ENCODE results near the gene NELFA. TPM values are rescaled to one million over a fixed set of nuclear protein-coding genes. Genes with fewer than 3 reads are reported as not detected.

NELFA gene
- total and polyA plus RNA-seq, 2 donors (not counting 1 experiment from before 2014, with no cell fraction given), result 7.4 to 15.2 TPM

DNA sequence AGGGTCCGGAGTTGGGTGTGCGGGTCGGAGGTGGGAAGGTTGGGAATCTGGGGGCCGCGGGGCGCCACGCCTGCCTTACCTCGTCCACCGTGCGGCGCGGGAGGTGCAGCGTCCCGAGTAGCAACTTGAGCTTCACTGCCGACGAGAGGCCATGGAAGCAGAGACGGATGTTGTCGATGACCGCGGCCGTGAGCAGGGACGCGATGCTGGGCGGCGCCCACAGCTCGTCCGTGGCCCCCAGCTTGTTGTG lies 178 bp downstream of the NELFA start:
- Histone ChIP-seq H3K4me2 (ENCODE audit: extremely low read depth, insufficient read depth, low read length) (no peak overlapping the region), H3K27me3 (ENCODE audit: control insufficient read depth, insufficient read depth, low read length) (no peaks in the 10 kb centered on the region), H3K4me1 (ENCODE audit: control insufficient read depth, extremely low read depth, insufficient read depth, low read length) (no peaks in the 10 kb centered on the region), H3K9me3 (ENCODE audit: control insufficient read depth, insufficient read depth, low read depth, low read length) (no peaks in the 10 kb centered on the region), H3K27ac (ENCODE audit: insufficient read depth, low read length) (peak overlapping the region; percentile 96), H4K20me1 (ENCODE audit: control insufficient read depth, extremely low read depth, insufficient read depth, low read length) (no peaks in the 10 kb centered on the region), H3K9ac (ENCODE audit: insufficient read depth, low read length) (peak overlapping the region; percentile 94), H3K36me3 (ENCODE audit: control insufficient read depth, insufficient read depth, low read length) (peaks cover 2% of the 10 kb centered on the region), H2AFZ (ENCODE audit: low read length) (peak overlapping the region; percentile 100), H3K4me3 (replicated peaks in 1 of 4; ENCODE audit: control extremely low read depth in 1 of 4, insufficient read depth in 1 of 4, low read depth in 3 of 4, low read length in 4 of 4) (peak overlapping the region; percentile 81 to 96 (median 83)), H3K79me2 (ENCODE audit: control insufficient read depth, insufficient read depth, low read length) (peaks cover 34% of the 10 kb centered on the region)
- DNase-seq (ENCODE audit: low read depth in 2 of 2), result no peak
- TF ChIP-seq, protein P1, sequence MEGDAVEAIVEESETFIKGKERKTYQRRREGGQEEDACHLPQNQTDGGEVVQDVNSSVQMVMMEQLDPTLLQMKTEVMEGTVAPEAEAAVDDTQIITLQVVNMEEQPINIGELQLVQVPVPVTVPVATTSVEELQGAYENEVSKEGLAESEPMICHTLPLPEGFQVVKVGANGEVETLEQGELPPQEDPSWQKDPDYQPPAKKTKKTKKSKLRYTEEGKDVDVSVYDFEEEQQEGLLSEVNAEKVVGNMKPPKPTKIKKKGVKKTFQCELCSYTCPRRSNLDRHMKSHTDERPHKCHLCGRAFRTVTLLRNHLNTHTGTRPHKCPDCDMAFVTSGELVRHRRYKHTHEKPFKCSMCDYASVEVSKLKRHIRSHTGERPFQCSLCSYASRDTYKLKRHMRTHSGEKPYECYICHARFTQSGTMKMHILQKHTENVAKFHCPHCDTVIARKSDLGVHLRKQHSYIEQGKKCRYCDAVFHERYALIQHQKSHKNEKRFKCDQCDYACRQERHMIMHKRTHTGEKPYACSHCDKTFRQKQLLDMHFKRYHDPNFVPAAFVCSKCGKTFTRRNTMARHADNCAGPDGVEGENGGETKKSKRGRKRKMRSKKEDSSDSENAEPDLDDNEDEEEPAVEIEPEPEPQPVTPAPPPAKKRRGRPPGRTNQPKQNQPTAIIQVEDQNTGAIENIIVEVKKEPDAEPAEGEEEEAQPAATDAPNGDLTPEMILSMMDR (conservative IDR thresholded peaks at IDR 0.05 in 1 of 2, IDR thresholded peaks at IDR 0.05 in 1 of 2; ENCODE audit: low read depth in 1 of 2, low read length in 2 of 2), result no peak
- no peak for TF ChIP-seq EZH2 (IDR thresholded peaks at IDR 0.05; ENCODE audit: low read length, missing control alignments)

DNA sequence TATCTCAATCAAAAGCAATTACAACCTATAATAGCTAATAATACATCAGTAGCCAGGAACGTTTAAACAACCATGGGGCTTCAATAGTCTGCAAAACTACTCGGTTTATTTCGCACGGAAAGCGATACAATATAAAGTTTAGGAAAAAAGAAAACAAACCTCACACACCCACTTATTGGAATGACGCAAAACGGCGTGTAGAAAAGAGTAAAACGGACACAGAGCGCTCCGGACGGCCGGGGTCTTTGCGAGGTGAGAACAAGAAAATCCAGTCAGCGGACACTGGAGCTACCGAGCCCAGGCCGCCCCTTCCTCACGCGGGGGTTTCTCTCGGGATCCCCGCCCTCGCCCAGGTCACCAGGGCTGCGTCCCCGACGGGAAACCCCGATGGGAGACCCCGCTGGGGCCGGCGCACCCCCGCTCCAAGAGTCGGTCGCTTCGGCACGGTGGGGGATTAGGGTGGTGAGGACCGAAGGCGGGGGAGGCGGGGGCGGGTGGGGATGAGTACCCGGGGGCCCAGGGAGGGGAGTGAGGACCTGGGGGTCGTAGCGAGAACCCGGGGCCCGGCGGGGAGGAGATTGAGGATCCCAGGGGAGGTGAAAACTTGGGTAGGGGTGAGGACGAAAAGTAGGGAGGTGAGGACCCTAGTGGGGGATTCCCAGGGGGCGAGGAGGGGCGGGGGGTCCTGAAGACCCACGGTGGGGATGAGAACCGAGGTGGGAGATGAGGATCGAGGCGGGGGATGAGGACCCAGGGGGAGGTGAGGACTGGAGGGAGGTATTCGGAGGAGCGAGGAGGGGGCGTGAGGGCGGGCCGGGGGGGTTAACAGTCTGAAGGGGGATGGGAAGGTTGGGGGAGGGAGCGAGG lies 737 bp downstream of the NELFA start:
- H3K27me3 ChIP-seq (ENCODE audit: control insufficient read depth, insufficient read depth, low read length), result no peaks in the 10 kb centered on the region
- H3K9ac ChIP-seq (ENCODE audit: insufficient read depth, low read length), result peak overlapping the region; percentile 94
- no peaks in the 10 kb centered on the region for H3K4me1 ChIP-seq (ENCODE audit: control insufficient read depth, extremely low read depth, insufficient read depth, low read length)
- peak overlapping the region; percentile 96 for H3K27ac ChIP-seq (ENCODE audit: insufficient read depth, low read length)
- peak overlapping the region; percentile 81 to 96 (median 83) for H3K4me3 ChIP-seq (replicated peaks in 1 of 4; ENCODE audit: control extremely low read depth in 1 of 4, insufficient read depth in 1 of 4, low read depth in 3 of 4, low read length in 4 of 4)
- peaks cover 2% of the 10 kb centered on the region for H3K36me3 ChIP-seq (ENCODE audit: control insufficient read depth, insufficient read depth, low read length)
- H3K4me2 ChIP-seq (ENCODE audit: extremely low read depth, insufficient read depth, low read length), result peak overlapping the region; percentile 49
- peak in 1 of 2 donors; percentile 9 for DNase-seq (ENCODE audit: low read depth in 2 of 2)
- H3K79me2 ChIP-seq (ENCODE audit: control insufficient read depth, insufficient read depth, low read length), result peaks cover 36% of the 10 kb centered on the region
- no peak for TF ChIP-seq EZH2 (IDR thresholded peaks at IDR 0.05; ENCODE audit: low read length, missing control alignments)
- TF ChIP-seq, protein P1 (conservative IDR thresholded peaks at IDR 0.05 in 1 of 2, IDR thresholded peaks at IDR 0.05 in 1 of 2; ENCODE audit: low read depth in 1 of 2, low read length in 2 of 2), result no peak
- no peaks in the 10 kb centered on the region for H4K20me1 ChIP-seq (ENCODE audit: control insufficient read depth, extremely low read depth, insufficient read depth, low read length)
- H3K9me3 ChIP-seq (ENCODE audit: control insufficient read depth, insufficient read depth, low read depth, low read length), result no peaks in the 10 kb centered on the region
- H2AFZ ChIP-seq (ENCODE audit: low read length), result no peak overlapping the region

DNA sequence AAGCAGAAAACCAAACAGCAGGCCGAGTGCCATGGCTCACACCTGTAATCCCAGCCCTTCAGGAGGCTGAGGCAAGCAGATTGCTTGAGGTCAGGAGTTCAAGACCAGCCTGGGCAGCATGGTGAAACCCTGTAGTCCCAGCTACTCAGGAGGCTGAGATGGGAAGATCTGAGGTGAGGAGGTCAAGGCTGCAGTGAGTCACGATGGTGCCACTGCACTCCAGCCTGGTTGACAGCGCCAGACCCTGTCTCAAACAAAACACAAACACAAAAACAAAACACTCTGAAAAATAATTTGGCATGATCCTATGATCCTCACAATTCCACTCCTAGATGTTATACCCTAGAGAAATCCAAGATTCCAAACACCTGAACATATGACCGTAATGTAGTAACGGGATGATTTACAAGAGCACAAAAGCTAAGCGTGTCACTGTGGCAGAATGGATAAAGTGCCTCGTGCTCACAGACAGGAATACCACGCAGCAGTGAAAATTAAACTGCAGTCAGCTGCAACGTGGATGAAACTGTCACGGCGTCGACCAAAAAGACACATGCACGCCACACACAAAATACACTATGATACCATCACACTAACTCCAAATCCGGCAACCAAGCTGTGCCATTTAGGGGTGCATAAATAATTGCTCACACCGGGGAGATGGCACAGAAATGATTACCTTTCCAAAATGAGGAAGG lies 1.7 kb downstream of the NELFA start:
- H3K9ac ChIP-seq (ENCODE audit: insufficient read depth, low read length), result no peak overlapping the region
- H3K4me2 ChIP-seq (ENCODE audit: extremely low read depth, insufficient read depth, low read length), result peak overlapping the region; percentile 49
- no peaks in the 10 kb centered on the region for H3K27me3 ChIP-seq (ENCODE audit: control insufficient read depth, insufficient read depth, low read length)
- no peaks in the 10 kb centered on the region for H3K9me3 ChIP-seq (ENCODE audit: control insufficient read depth, insufficient read depth, low read depth, low read length)
- no peak for DNase-seq (ENCODE audit: low read depth in 2 of 2)
- no peak overlapping the region for H3K27ac ChIP-seq (ENCODE audit: insufficient read depth, low read length)
- peaks cover 39% of the 10 kb centered on the region for H3K79me2 ChIP-seq (ENCODE audit: control insufficient read depth, insufficient read depth, low read length)
- TF ChIP-seq EZH2 (IDR thresholded peaks at IDR 0.05; ENCODE audit: low read length, missing control alignments), result no peak
- TF ChIP-seq, protein P1 (conservative IDR thresholded peaks at IDR 0.05 in 1 of 2, IDR thresholded peaks at IDR 0.05 in 1 of 2; ENCODE audit: low read depth in 1 of 2, low read length in 2 of 2), result no peak
- H4K20me1 ChIP-seq (ENCODE audit: control insufficient read depth, extremely low read depth, insufficient read depth, low read length), result no peaks in the 10 kb centered on the region
- peak overlapping the region; percentile 81 to 96 (median 83) for H3K4me3 ChIP-seq (replicated peaks in 1 of 4; ENCODE audit: control extremely low read depth in 1 of 4, insufficient read depth in 1 of 4, low read depth in 3 of 4, low read length in 4 of 4)
- peaks cover 2% of the 10 kb centered on the region for H3K36me3 ChIP-seq (ENCODE audit: control insufficient read depth, insufficient read depth, low read length)
- no peak overlapping the region for H2AFZ ChIP-seq (ENCODE audit: low read length)
- no peaks in the 10 kb centered on the region for H3K4me1 ChIP-seq (ENCODE audit: control insufficient read depth, extremely low read depth, insufficient read depth, low read length)

Measured in fibroblast of lung (primary cell).